Hematopoietic multipotent progenitor cell (in vitro differentiated cells): Measurements from ENCODE around the gene PDPK1. TPM values are rescaled to one million over a fixed set of nuclear protein-coding genes. Genes with fewer than 3 reads are reported as not detected.
A peak's percentile ranks its signal among the peaks of the same experiment; 100 is the strongest.
"Not testable (repeated sequence)": the region's sequence is repeated elsewhere in the genome, so short reads cannot be mapped to it uniquely, and the experiment has no call there.

Experiments
- DNase-seq, 3 donors: peaks; one replicate each; pipeline ENCODE4 v3.0.0-alpha.2; 2011 to 2015; ENCODE audit warnings: low read depth in 2 of 3, low spot score in 2 of 3
- total RNA-seq: library from RNA; depleted of rRNA; stranded (reverse); fragments of >200 nt; gene quantifications from one replicate; pipeline ENCODE4 v1.2.3, GENCODE V29; 2012

PDPK1 gene
- total RNA-seq, 1 donor: 21.5 TPM

GRCh38 chr16:2539192-2539844 is 1.5 kb downstream of the PDPK1 start:
- DNase-seq: not testable (repeated sequence)

DNA sequence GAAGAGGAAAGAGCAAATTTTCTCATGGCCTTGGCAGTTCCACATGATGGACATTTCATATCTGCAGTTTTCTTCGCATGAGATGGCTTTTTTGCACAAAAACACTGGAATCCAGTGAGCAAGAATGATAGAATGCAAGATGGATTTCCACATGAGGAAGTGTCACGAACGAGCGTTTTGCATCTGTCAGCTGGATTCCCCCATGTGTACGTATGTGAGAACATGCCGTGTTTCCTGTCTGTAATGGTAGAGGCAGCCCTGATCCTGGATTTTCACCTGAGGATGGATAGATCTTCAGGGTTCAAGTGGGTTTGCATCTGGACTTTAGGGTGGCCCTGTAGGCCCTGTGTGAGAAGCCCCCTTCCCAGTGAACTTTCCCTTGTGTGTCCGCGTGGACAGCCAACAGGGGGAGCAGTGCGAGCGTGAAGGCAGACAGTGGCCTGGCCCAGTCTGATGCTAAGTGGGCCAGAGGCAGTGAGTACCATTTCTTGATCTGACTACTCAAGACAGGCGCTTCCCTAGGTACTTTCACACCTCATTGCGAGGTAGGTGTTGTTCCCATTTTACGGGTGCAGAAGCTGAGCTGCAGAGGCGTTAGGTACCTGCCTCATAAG is 2.1 kb downstream of the PDPK1 start:
- DNase-seq: not testable (repeated sequence)

- peak in 1 of 3 donors; percentile 75 for DNase-seq
These were observed 3.1 kb downstream of the PDPK1 start for GRCh38 chr16:2540912-2541311.

DNA sequence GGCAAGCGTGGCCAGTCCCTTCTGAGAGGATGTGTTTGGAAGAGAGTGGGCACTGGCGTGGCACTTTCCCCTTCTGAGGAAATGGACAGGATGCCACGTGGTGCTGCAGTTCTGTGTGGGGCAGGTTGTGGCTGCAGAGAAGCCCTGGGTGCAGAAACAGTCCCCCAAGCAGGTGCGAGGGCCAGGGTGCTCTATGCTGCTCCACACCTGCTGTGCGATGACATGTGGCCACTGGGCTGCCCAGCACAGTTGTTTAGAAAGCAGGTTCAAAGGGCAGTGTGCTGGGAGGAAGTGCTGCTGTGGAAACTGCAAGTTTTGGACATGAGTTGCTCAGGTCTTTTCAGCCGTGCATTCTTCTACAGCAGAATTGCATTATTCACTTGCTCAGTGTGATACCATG is 3.6 kb downstream of the PDPK1 start:
- DNase-seq: not testable (repeated sequence)

- not testable (repeated sequence) for DNase-seq
These were observed 6.0 kb downstream of the PDPK1 start for GRCh38 chr16:2543771-2544170.

GRCh38 chr16:2550283-2550878 is 12.6 kb downstream of the PDPK1 start:
- not testable (repeated sequence) for DNase-seq

GRCh38 chr16:2551420-2551889 is 13.6 kb downstream of the PDPK1 start:
- not testable (repeated sequence) for DNase-seq

DNA sequence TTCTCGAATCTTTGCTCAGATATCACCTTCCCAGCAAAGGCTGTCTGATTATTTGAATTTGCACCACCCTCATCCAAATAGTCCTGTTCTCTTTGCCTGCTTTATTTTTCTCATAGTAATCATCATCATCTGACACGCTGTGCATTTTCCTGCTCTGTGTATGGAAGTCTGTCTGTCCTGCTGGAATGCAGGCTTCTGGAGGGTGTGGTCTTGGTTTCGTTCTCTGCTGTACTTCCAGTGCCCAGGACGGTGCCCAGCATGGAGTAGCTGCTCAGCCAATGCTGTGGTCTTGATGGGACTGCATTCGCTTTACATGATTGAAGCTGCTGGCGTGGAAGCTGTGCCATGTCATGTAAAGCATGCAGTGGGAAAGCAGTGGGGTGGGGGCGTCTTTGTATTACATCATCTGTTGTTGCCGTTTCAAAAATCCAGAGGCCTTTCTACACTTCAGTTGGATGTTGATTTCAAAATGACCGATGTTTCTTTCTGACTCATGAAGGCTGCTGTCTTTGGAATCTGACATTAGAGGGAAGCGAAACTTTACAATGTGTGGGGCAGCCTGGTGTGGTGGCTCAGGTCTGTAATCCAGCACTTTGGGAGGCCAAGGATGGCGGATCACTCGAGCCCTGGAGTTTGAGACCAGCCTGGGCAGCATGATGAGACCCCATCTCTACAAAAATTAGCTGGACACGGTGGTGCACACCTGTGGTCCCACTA is 17.0 kb downstream of the PDPK1 start:
- DNase-seq: not testable (repeated sequence)

- DNase-seq: not testable (repeated sequence)
These were observed 19.3 kb downstream of the PDPK1 start for GRCh38 chr16:2557150-2557549.

- DNase-seq: not testable (repeated sequence)
These were observed 22.4 kb downstream of the PDPK1 start for GRCh38 chr16:2560131-2560797.

GRCh38 chr16:2560798-2561133 is 22.9 kb downstream of the PDPK1 start:
- not testable (repeated sequence) for DNase-seq

DNA sequence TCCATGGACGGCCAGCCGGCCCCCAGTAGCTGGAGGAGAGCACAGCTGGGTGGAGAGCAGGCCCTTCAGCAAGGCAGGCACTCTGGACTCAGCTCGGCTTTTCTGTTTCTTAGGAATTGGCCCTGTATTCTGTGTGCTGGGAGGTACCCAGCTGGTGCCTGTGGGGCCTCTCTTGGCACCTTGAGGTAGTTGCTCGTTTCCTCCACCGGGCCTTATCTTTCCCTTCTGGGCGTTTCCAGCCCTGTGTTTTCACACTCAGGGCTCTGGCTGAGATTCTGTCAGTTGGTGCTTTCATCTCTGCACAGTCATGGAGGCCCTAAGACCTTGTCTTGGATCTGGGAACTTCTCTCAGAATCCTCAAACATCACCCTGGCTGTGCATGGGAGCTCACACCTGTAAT is 29.7 kb downstream of the PDPK1 start:
- DNase-seq: not testable (repeated sequence)

GRCh38 chr16:2568573-2568972 is 30.8 kb downstream of the PDPK1 start:
- not testable (repeated sequence) for DNase-seq

- not testable (repeated sequence) for DNase-seq
These were observed 34.9 kb downstream of the PDPK1 start for GRCh38 chr16:2572704-2573103.

GRCh38 chr16:2575839-2576238 is 38.0 kb downstream of the PDPK1 start:
- not testable (repeated sequence) for DNase-seq

DNA sequence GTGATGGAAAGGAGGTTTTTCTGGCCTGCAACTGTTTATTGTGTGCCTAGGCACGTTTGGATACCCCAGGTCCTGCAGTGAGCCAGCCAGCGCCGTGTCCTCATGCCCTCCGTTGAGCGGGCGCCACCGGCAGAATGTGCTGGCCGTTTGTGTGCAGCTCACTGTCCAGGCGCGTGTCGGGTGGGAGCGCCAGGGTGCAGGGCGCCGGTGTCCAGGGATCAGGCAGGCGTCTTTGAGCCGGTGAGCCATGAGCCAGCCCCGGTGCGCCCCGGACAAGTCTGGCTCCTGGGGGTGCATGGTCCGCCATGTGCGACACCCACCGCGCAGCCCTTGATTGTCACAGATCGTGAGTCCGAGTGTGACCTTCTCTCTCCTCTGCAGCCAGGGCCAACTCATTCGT is 39.2 kb downstream of the PDPK1 start:
- not testable (repeated sequence) for DNase-seq

DNA sequence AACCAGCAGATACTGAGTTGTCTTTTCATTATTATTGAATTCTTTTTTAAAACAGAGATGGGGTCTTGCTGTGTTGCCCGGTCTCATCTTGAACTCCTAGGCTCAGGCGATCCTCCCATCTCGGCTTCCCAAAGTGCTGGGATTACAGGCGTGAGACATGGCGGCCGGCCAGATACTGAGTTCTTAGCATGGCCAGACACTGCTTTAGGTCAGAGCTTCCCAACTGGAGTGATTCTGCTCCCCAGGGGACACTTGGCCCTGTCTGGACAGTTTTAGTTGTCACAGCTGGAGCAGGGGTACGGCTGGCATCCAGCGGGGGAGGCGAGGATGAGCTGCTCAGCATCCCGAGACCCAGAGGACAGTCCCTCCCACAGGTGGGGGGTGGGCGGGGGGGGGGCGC is 41.1 kb downstream of the PDPK1 start:
- not testable (repeated sequence) for DNase-seq

GRCh38 chr16:2580143-2580542 is 42.3 kb downstream of the PDPK1 start:
- DNase-seq: peak in 2 of 3 donors; percentile 82 to 91

DNA sequence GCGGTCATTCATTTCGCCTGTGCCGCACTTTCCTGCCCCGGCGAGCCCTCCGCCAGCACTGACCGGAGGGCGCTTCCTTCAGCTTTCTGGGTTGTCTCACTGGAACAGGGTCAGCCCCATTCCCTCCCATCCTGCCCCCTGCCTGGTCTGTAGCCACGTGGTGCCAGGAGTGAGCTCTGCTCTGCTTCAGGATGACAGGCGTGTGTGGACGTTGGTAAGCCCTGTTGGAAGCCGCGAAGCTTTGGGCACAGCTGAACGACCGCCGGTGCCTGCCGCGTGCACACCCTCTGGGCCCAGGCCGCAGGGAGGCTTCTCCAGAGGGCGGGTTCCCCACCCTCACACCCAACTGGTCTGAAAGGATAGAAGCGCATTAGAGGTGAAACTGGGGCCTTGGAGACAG is 43.0 kb downstream of the PDPK1 start:
- not testable (repeated sequence) for DNase-seq

DNA sequence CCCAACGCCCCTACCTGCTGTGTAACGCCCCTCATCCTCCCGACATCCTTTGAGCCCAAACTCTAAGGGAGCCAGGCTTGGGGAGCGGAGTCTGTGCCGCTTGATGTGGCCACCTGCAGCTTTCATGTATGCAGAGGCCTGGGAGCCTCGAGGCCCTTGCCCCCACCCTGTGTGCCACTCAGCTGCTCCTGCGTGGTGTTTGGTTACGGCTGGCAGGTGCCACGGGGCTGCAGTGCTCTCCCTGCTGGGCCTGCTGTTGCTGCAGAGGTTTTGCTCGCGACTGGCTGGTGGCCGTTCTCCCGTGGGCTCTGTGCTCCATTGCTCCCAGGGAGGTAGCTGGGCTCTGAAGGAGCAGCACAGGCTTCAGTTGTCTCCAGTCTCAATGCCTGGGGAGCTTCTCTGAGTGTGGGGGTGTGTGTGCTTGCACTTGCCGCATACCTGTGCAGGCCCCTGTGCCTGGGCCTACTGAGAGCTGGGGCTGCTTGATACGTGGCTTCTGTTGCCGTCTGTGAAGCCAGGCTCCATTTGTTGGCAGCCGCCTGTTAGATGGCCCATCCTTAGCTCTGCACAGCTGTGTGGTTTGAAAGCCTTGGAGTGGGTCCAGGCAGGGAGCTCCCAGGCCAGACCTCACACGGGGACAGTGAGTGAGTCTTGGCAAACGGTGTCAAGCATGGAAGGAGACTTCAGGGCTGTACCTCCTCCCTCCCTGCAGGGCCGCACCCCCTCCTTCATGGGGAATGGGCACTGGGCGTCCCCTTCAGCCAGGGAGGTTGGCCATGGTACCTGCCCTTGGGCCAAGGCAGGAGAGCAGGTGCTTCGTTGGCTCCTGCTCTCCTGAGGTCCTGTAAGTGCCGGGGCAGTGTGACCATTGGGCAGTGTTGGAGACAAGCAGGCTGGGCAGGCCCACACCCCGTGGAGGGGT is 47.2 kb downstream of the PDPK1 start:
- no peak for DNase-seq
